Panc1 (cell line): ENCODE results near the gene INPP5A. TPM values are rescaled to one million over a fixed set of nuclear protein-coding genes. Genes with fewer than 3 reads are reported as not detected.

Source experiments
- ATAC-seq: fragments of 200-7000 bp; cut with Tn5 transposase; 2 replicates; pipeline ENCODE4 v1.9.1; 2020; ENCODE audit warnings: mild to moderate bottlenecking, moderate library complexity
- BruUV-seq: library from RNA; stranded (reverse); fragments of 400-500 nt; replicated peaks from 2 replicates; lab custom pipeline; 2021; lab: Mats Ljungman, UMichigan
- CTCF ChIA-PET: fragments of 300-600 bp; sonication (Branson Sonifier 250); formaldehyde crosslinking; loops from one replicate; lab custom pipeline; 2022; ENCODE audit warnings: antibody characterized with exemption; lab: Charles Lee
- POLR2A ChIA-PET: fragments of 300-600 bp; sonication (Branson Sonifier 250); formaldehyde crosslinking; loops from one replicate; lab custom pipeline; 2022; ENCODE audit warnings: antibody characterized with exemption; lab: Charles Lee
- DNase-seq: peaks from one replicate; pipeline ENCODE4 v3.0.0-alpha.2; 2010; ENCODE audit warnings: low read depth, low spot score
- H3K27ac ChIP-seq: 2 replicates; pipeline ENCODE4 v1.5.1; 2011; ENCODE audit warnings: mild to moderate bottlenecking, low read length, inconsistent platforms
- H3K27me3 ChIP-seq: fragments of 200-500 bp; sonication (Bioruptor generic); 2 replicates; pipeline ENCODE4 v1.6.0; 2014; ENCODE audit warnings: low read length, inconsistent platforms; ENCODE audit not compliant: control insufficient read depth, insufficient read depth
- H3K36me3 ChIP-seq: fragments of 200-500 bp; sonication (Bioruptor generic); 2 replicates; pipeline ENCODE4 v1.5.1; 2014; ENCODE audit warnings: inconsistent platforms, mild to moderate bottlenecking, low read length, moderate library complexity; ENCODE audit not compliant: control insufficient read depth, insufficient read depth
- H3K4me1 ChIP-seq: 2 replicates; pipeline ENCODE4 v1.5.1; 2011; ENCODE audit warnings: inconsistent platforms, mild to moderate bottlenecking, low read length, moderate library complexity; ENCODE audit not compliant: control insufficient read depth, insufficient read depth
- H3K4me3 ChIP-seq, 2 experiments: 2 replicates each; pipeline ENCODE4 v1.5.1; 2011 to 2012; ENCODE audit warnings: low read depth in 2 of 2, low read length in 2 of 2, mild to moderate bottlenecking in 2 of 2, inconsistent platforms in 1 of 2, moderate library complexity in 1 of 2
- H3K9me3 ChIP-seq: fragments of 200-500 bp; sonication (Bioruptor generic); 2 replicates; pipeline ENCODE4 v1.5.1; 2014; ENCODE audit warnings: low read depth, mild to moderate bottlenecking, inconsistent platforms, low read length, moderate library complexity; ENCODE audit not compliant: control insufficient read depth, insufficient read depth
- CTCF ChIP-seq: fragments of 450-650 bp; IDR thresholded peaks from 2 replicates; pipeline ENCODE4 v1.5.1; 2017; ENCODE audit warnings: mild to moderate bottlenecking
- POLR2AphosphoS5 ChIP-seq: IDR thresholded peaks from 2 replicates; pipeline ENCODE4 v1.6.1; 2012; ENCODE audit warnings: mild to moderate bottlenecking, low read depth, low read length, moderate library complexity
- REST ChIP-seq, 2 experiments: IDR thresholded peaks; 2 replicates each; pipeline ENCODE4 v1.6.1; 2011 to 2012; ENCODE audit warnings: low read depth in 2 of 2, control low read depth in 1 of 2, low read length in 1 of 2, mild to moderate bottlenecking in 1 of 2, moderate library complexity in 1 of 2; ENCODE audit not compliant: insufficient read depth in 1 of 2
- SIN3A ChIP-seq: IDR thresholded peaks from 2 replicates; pipeline ENCODE4 v1.6.1; 2012; ENCODE audit warnings: low read depth, mild to moderate bottlenecking, low read length, moderate library complexity, borderline replicate concordance; ENCODE audit not compliant: insufficient read depth
- TCF7L2 ChIP-seq: IDR thresholded peaks from 2 replicates; pipeline ENCODE4 v1.6.1; 2011; ENCODE audit warnings: mild to moderate bottlenecking, low read depth, low read length, inconsistent platforms
- in situ Hi-C: cut with HindIII; loops from 2 replicates; pipeline ENCODE4 v1.10.0; 2016; ENCODE audit warnings: low sequenced_read_pairs, low pct_unique_long_range_greater_than_20kb
- intact Hi-C: fragments of 100-400 bp; cut with micrococcal nuclease; formaldehyde crosslinking; loops from one replicate; pipeline ENCODE4 v1.10.0; 2022; ENCODE audit not compliant: unreplicated experiment
- total RNA-seq: library from RNA; stranded (reverse); gene quantifications from one replicate; pipeline ENCODE4 v1.2.1, GENCODE V29; 2021; ENCODE audit not compliant: unreplicated experiment

The INPP5A gene
- total RNA-seq, 1 experiment from 2014 or later, result 60.0 TPM

GRCh38 chr10:132611026-132611910 lies 73.7 kb downstream of the INPP5A start:
- no peaks in the 10 kb centered on the region for H3K9me3 ChIP-seq
- ATAC-seq (no peak), DNase-seq (no peak)
- ChIA-PET POLR2A (interaction anchor here (0.6 kb wide), 1 partner anchor 74 kb away, joined by 3 read pairs; no protein-coding TSS in a partner anchor), CTCF (no interaction called here)
- TF ChIP-seq SIN3A (no peak), CTCF (no peak), REST (IDR thresholded peaks at IDR 0.05; ENCODE audit: insufficient read depth in 1 of 2, low read depth in 2 of 2, low read length in 1 of 2) (no peak), POLR2AphosphoS5 (no peak), TCF7L2 (no peak)
- H3K27ac ChIP-seq, result no peak overlapping the region
- H3K4me1 ChIP-seq, result peaks cover 11% of the 10 kb centered on the region
- intact Hi-C loops (no loop called here), in situ Hi-C loops (no loop called here)
- H3K27me3 ChIP-seq, result no peaks in the 10 kb centered on the region
- H3K36me3 ChIP-seq, result no peaks in the 10 kb centered on the region
- no TSS peak for BruUV-seq
- no peak overlapping the region for H3K4me3 ChIP-seq

- H3K36me3 ChIP-seq, result no peaks in the 10 kb centered on the region
- in situ Hi-C loops, result no loop called here
- no TSS peak for BruUV-seq
- POLR2A ChIA-PET, result interaction anchor here (0.6 kb wide), 1 partner anchor 73 kb away, joined by 3 read pairs; no protein-coding TSS in a partner anchor
- H3K9me3 ChIP-seq, result no peaks in the 10 kb centered on the region
- H3K27ac ChIP-seq, result no peak overlapping the region
- DNase-seq (no peak), ATAC-seq (no peak)
- CTCF ChIA-PET, result interaction anchor here (0.6 kb wide), 1 partner anchor 16 kb away, joined by 3 read pairs; no protein-coding TSS in a partner anchor
- no peaks in the 10 kb centered on the region for H3K27me3 ChIP-seq
- peaks cover 4% of the 10 kb centered on the region for H3K4me1 ChIP-seq
- no peak overlapping the region for H3K4me3 ChIP-seq
- intact Hi-C loops, result no loop called here
- TF ChIP-seq SIN3A, result no peak
- TF ChIP-seq POLR2AphosphoS5, result no peak
- TF ChIP-seq CTCF, result no peak
- TF ChIP-seq TCF7L2, result no peak
- no peak for TF ChIP-seq REST (IDR thresholded peaks at IDR 0.05; ENCODE audit: insufficient read depth in 1 of 2, low read depth in 2 of 2, low read length in 1 of 2)
Observed at GRCh38 chr10:132611986-132612385, 74.4 kb downstream of the INPP5A start.
